ENCODE measurements around the gene CELF2.
A peak's percentile ranks its signal among the peaks of the same experiment; 100 is the strongest.

The CELF2 gene

DNA sequence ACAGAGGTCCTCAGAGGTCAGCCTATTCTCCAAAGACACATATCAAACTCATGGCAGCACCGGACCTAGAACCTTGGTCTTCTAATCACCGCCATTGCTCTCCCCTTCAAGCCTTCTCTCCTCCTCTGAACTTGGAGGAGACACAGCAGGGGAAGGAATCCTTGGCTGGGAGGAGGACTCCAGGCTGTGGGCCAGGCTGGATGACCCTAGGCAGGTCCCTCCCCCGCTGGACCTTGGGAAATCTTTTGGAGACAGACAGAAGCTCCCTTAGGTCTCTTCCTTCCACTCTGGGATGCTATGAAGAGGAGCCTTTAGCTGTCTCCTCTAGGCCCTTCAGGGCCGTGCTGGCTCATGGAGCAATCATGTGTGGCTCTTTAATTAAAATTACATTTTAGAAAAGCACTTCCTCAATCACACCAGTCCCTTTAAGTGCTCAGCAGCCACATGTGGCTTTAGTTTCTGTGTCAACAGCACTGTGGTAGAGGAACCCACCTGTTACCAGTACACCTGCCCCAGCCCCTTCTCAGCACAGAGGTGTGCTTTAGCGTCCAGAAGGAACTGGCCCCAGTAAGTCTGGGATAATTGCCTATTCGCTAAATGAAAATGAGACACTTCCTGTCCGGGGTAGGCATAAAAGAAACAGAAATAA, 238.2 kb downstream of the CELF2 start:
- peak; percentile 53 for DNase-seq

DNA sequence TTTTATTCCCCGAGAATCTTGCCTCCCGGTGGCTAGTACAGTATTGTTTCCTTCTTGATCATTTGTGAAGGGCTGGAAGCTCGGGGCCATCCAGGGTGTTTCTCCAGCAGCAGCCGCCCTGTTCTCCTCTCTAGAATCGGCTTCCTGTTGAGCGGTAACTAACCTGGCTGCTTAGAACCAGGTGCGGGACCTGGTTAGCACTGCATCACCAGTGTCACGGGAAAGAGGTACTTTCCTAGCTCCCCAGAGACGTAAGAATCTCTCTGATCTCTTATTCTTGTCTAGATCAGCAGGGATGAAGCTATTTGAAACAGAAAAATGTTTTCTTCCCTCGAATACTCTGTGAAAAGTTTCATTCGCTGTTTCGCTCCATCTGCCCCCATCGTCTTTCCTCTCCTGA, 239.2 kb downstream of the CELF2 start:
- no peak for DNase-seq

DNA sequence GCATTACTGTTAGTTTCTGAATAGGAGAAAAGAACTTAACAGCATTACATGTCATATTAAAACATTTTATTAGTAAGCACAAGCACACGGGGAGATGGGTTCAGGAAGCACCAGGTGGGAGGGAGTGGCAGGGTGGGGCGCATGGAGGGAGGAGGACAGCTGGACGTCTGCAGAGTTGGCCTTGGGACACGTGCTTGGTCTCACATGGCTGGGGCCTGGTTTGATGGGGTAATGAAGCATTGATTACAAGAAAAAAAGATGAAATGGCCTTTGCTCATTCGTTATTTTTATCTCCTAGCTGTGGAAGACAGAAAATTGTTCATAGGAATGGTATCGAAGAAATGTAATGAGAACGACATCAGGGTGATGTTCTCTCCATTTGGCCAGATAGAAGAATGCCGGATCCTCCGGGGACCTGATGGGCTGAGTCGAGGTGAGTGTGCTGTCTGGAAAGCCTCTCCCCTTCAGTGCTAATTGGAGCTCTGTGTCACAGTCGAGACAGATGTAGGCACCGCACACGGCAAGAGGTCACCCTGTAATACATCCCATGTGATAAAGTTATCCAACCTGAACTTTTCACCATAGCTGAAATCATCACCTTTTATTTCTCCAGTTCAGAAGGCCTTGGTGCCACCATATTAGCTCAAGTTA, 239.9 kb downstream of the CELF2 start:
- no peak for DNase-seq

DNA sequence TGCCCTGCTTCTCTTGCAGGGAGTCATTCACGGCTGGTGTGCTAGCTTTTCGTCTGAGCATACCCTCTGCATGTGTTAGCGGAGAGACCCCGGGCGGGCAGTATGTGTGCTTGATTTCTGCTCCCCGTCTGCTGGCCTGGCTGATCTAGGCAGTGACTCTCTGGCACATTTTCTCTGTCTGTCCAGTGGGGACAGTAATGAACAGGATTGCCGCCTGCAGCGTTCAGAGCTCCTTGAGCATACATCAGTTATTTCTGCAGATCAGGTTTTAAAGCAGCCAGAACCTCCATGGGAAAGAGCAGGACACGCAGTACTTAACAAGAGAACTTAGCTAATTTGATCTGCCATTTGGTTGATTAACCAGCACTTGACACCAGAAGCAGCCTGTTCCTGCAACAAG, 242.5 kb downstream of the CELF2 start:
- no peak for DNase-seq

DNA sequence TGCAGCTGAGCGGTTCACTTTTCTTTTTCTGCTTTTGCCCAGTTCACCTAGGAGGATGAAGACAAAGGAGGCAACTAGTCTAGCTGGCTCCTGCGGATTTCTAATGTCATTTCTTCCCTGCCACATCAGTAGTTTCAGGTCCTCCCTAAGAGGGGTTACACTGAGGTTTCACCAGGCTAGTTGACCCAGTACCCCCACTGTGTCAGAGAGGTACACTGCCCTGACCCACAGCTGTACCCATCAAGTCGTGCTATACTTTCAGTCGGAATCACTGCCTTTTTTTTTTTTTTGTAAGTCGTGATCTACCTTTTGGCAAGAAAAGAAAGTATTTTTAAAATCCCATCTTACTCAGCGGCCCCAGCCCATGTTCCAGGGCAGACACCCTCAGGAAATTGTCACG, 243.5 kb downstream of the CELF2 start:
- DNase-seq: no peak

DNA sequence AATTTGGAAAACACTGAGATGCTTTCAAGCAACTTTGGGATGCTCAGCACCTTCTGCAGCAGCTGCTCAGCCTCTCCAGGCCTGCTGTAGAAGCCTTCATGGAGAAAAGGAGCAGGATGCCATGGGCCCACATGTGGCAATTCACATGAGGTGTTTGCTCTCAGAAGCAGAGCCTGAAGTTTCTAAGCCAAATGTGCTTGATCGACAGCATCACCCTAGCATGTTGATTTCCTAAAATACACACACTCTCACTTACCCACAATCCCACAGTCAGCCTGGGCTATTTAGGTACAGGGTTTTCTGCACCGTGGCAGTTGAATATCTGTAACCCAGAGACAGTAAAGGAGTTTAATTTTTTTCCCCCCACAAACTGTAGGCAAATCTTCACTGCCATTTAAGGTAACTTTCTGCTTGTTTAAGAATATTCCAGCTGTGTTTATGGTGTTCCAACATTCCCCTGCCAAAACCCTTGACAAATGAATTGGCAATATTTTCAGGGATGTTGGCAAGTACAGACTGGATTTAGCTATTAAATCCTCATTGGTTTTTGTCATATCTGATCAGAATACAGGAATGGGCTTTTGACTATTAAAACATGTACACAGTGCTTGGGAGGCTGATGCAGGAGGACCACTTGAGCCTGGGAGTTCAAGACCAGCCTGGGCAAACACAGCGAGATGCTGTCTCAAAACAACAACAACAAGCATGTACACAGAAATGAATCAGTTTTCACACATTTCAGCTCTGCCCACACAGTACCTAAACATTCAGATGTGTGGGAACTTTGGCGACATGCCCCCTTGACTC, 244.2 kb downstream of the CELF2 start:
- DNase-seq: no peak

DNA sequence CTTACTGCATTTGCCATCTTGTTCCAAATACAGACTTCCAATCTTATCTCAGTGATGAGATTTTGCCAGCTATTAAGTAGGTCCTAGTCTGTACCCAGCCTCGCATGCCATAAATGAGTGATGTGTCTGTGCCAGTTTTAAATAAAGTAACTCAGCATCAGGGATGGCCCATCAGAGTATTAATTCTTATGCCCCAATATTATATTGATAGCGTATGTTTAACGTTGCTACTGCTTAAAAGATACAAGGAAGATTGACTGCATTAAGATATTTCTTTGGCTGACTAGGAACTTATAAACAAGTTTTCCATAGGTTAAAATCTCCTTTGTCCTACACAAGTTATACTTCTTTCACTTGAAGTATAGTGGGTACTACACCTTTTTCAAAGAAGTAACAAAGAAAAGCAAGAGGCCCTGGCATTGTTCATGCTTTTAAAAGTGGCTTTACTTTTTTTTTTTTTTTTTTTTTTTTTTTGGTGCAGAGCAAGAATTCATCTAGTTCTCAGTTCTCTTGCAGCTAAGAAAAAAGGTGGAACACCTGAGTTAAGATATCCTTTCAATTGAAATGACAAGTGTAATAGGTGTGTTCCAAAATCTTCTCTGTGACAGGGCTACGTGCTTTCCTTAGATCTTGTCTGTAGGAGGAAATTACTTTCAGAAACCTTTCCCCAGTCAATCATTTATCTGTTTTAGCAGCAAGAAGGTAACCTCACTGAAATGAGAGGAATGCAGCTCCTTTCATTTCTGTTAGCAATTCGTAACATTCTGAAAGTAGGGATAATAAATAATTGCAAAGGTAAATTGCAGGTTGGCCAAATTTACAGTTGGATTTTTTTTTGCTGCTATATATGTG, 245.0 kb downstream of the CELF2 start:
- no peak for DNase-seq

DNA sequence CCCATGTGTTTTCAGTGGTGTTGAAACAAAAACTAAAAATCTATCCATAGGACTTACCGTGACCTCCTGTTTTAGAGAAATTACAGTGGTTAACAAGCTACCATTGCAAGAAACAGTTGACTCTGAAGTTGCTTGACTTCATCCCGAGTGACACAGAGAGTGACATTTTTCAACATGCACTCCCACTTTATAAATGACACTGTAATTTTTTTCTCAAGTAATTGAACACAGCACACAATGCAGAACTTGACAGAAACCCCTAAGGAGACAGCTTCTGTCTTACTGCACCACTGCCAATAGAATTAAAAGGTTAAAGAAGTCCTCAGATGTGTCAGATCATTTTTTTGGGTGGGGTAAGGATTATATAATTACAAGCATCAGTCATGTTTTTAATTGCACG, 246.1 kb downstream of the CELF2 start:
- DNase-seq: no peak

DNA sequence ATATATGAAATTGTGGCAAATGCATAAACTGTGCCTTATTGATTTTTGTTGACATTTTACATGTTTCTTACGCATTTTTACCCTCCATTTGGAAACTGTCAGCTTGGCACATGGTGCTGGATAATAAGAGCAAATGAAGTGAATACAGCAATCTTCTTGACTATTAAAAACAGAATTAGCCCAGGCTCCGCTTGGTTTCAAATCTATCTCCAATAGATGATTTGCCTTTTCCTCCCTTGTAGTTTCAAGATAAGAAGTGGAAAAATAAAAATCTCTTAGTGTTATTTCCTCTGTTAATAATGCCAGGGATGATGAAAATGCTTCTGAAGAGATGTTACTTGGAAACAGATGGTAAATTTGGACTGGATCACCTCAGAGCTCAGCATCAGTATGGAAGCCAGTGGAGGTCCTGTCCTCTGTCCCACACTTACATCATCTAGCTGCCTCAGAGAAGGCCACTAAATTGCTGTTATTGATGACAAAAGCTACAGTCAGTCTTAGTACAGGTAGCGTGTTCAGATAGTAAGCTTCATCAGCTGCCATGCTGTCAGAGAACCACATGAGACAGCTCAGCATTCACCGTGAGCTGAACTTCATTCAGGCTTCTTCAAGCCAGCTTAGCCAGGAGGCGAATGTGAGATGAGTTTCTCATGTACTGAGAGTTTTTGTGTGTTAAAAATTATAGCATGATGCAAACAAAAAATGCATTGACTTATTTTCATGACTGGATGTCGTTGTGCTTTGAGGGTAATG, 246.8 kb downstream of the CELF2 start:
- DNase-seq: no peak

DNA sequence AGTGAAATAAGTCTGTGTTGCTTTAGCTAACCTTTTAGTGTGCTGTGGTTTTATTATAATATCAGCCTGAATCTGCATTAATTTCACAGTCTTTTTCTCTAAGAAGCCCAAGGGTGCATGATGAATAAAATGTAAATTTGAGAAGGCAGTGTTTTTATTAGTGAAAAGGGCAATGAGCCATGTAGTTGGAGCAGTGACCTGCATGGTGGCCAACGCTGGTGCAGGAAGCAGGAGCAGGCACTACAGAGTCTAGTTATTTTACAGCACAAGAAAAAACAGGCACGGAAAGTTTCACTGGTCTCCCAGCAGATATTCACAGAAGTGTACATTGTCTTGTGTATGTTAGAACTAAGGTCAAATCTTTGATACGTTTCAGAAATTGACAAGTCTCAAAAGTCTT, 247.8 kb downstream of the CELF2 start:
- no peak for DNase-seq

DNA sequence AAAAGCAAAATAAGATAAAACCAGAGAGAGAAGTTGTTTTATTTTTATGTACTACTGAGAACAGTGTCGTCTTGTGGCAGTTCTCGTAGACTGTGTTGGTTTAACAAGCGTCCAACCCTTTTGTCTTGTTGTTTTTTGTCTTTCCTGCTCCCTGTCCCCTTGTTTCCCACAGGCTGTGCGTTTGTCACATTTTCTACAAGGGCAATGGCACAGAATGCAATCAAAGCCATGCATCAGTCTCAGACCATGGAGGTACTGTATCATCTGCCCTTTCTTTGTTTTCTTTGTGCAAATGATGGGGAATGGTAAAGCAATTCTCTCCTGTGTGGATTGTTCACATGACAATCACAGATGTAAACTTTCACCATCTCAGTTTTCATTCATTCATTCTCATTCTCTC, 248.8 kb downstream of the CELF2 start:
- DNase-seq: no peak

DNA sequence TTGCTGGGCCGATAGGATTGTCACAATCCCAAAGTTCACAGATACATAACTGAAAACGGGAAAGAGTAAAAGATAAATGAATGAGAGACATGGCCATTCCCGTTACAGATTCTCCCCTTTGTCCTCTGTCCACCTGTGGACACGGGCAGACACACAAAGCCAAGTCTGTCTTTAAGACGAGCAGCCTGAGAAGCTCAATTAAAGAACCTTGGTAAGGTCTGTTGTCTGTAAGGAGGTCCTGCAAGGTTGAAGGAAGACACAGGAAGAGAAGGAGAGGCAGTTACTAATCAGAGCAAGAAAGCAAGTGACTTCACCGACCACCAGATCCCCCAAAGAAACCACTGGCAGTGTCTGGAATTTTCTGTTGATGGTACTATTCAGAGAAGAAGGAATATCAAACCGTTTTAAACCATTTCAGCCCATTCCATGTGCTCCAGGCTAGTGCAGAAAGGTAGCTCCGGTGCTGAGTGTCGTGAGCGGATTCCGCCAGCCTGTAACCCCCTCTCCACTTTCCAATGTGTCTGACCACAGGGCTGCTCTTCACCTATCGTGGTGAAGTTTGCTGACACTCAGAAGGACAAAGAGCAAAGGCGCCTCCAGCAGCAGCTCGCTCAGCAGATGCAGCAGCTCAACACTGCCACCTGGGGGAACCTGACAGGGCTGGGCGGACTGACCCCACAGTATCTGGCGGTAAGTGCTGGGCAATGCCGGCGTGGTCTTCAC, 252.6 kb downstream of the CELF2 start:
- no peak for DNase-seq

DNA sequence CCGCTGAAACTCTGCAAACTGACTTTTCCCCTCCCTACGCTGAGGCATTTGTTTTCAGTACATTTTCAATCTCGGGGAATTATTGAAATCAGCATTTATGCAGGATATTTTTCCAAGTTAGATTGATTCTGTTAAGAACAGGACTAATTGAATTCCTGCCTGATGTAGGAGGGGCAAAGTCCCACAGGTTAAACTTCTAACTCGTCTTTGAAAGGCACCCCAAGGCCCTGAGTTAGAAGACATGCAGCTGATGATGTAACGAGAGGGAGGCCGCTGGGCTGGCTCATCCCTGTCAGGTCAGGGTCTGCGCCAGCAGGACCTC, 253.1 kb downstream of the CELF2 start:
- no peak for DNase-seq

DNA sequence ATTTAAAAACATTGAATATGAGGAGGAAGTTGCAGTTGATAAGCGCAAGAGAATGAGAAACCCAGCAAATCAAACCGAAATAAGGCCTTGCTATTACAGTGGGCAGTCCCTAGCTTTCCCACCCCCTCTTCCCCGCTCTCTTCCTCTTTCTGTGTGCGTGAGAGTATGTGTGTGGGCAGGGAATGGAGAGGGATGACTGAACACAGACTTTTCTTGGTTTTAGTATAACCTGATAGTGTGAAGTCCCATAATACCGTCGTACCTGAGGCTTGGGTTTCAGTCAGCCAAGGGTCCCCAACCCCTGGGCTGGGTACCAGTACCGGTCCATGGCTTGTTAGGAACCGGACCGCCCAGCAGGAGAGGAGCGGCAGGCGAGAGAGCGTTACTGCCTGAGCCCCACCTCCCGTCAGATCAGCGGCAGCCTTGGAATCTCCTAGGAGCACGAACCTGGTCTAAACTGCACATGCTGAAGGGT, 255.3 kb downstream of the CELF2 start:
- no peak for DNase-seq

DNA sequence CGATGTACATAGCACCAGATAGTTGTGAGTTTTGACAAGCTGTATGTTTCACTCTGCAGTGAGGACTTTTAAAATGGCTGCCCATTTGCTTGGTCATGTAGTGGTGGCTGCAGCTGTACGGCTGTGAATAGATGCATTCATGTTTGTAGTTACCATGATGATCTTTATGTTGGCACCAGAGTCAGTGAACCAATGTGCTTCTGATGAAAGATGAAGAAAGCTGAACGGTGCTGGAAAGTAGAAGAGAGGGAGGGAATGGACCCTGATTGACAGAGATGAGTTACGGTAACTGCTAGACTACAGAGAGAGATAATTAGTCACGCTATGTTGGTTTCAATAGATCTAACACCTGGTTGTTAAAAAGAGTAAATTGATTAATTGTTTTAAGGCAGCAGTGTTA, 256.8 kb downstream of the CELF2 start:
- no peak for DNase-seq

DNA sequence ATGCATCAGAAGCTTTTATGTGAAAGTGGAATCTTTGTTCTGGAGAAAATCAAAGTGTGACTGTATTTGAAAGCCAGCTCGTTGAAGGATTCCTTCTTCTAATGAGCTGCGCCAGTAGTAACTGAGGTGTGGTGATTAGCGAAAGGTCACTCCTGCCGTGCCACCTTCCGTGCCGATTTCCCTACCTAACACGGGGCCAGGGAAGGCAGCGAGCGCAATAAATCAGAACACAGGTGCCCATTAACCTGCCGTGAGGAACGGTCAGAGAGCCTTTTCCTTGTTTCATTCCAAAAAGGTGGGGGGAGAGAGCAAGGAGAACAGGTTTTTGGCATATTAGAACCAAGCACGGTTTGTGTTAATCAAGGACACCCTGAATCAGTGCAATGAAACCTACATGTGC, 258.0 kb downstream of the CELF2 start:
- DNase-seq: no peak

DNA sequence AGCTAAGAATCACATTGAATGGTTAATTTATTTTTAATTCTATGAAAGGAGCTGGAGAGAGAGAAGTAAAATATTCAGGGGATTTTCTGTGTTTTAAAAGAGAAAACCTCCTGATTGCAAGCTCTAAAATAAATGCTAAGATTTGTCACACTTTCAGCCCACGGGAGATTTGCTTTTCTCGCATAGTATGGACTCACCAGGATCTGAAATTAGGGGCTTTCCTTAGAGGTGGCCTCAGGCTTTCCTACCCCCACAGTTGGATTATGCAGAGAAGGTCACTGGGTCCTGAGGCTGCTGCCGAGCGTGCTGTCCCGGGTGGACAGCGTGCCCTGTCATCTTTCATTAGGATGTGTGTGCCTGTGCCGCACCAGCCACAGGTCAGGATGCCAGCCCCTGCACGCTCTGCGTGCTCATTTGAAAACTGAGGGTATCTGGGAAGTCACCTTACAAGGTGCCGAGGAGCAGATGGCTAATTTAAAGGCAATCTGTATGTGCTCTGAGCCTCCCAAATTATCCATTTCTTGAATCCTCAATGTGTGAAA, 258.8 kb downstream of the CELF2 start:
- no peak for DNase-seq

DNA sequence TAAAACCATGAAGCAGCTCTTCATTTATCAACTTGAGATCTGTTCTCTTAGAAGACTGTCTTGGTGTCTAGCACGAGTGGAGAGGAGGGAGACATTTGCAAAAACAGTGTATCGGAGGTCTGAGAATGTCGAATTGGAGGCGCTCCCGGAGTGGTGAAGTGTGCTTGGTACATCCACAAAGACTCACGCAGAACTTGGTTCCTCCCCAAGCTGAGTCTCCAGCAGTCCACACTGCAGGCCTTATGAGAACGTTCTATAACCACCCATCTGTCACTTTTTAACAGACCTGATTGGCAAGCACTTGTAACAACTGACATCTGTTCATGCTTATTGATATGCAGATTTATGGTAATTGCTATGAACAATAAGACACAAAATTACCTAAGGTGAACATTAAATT, 261.6 kb downstream of the CELF2 start:
- DNase-seq: no peak

DNA sequence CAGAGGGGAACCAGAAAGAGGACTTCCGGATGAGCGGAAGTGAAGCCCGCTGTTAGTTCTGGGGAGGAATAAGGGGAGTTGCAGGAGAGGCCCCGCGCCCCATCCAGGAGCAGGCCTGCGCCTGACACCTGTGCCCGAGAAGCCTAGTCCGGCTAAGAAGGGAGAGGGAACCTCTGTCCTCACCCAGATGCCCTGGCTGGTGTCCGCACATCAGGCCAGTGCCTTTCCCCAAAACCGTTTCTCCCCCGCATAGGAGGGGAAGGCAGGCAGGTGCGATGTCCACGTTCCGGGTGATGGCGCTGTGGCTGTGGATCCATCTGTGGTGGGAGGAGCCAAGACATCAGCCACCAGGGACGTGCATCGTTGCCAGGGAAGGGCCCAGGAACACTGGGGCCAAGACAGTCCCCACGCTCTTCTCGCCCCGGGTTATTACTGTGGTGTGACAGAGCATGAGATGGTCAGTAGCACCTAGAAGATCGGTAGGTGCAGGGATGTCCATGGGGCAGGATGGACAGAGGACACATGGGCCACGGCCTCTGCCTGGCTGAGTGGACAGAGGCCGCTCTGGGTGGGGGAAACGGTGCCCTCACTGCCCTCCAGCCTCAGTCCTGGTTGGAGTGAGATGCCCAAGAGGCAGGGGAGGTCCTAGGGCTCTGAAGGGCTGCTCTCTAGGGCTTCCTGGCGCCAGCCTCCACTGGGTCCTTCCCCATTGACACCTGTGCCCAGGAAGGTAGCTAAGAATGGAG, 262.7 kb downstream of the CELF2 start:
- no peak for DNase-seq

DNA sequence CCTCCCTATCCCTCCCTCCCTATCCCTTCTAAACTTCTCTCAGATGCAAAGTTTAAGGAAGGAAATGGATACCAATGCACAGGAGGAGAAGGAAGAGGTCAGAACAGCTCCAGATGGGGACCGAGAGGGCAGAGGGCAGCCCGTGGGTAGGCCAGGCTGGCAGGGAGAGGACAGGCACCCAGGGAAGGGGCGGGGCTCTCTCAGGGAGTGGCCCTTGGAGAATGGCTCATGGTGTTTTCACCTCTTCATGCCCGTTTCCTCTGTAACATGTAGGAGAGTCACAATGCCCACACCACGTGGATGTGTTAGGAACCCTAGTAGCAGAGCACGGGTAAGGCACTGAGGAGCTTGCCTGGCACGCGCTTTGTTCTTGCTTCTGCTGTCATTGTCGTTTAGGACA, 264.5 kb downstream of the CELF2 start:
- no peak for DNase-seq

DNA sequence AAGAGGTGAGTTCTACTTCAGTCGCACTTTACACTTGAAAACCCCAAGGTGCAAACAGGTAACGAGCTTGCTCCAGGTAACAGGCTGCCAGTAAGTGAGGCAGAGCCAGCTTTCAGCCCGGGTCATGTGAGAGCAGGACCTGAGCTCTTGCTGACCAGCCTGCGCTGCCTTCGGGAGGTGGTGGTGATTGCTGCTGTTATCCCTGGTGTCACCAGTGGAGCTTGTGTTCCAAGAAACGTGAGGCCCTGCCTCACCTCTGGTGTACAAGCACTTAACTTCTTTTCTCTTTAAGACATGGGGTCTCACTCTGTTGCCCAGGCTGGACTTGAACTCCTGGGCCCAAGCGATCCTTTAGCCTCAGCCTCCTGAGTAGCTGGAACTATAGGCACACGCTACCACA, 265.0 kb downstream of the CELF2 start:
- DNase-seq: no peak

Data from DMS153 (cell line).